ENCODE data around the gene ZNF219. TPM values are rescaled to one million over a fixed set of nuclear protein-coding genes. Genes with fewer than 3 reads are reported as not detected.

The ZNF219 gene
- total RNA-seq, 1 donor from 2014 or later: 23.9 TPM

DNA sequence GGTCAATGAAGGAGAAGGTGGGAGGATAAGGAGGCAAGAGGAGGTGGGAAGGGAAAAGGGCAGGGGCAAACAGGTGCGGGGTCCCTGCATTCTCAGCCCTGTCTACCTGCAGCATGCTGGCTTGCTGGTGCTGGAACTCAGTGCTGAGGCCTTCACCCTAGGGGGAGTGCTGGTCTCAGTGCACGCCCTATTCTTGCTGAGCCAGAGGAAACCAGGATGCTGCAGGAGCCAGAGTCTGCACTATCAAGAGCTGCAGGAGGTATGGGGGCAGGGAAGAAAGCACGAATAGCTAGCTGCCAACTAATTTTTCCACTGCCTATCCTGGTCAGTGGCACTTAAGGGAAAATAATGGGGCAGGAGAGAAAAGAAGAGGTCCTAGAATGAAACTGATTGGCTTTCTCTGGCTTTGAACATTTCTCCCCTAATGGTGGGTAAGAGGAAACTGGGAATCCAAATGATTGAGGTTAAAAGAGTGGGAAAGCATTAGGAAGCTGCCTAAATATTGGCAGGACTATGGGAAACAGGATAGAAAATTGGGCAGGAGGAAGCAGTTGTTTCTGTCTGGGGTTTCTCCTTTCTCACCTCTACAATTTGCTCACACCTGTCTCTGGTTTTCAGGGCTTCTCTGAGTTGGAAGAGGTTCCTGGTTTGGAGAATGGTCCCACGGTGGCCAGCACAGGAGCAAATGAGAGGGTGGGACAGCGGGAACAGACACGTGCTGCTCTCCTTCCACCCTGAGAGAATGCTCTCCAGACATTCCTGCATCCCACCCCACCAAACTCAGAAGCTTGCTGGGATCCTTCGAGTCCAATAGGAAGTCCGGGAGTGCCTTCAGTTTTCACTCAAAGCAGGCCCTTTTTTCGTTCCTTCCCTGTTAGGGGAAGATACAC, 4.3 kb upstream of the ZNF219 start:
- no peaks in the 10 kb centered on the region for H3K36me3 Mint-ChIP-seq (ENCODE audit: low read depth)
- H3K4me1 Mint-ChIP-seq (ENCODE audit: low read depth): peaks cover 62% of the 10 kb centered on the region
- H3K4me3 Mint-ChIP-seq (ENCODE audit: unreplicated experiment): peak overlapping the region; percentile 88
- H3K27ac Mint-ChIP-seq (ENCODE audit: unreplicated experiment): peak overlapping the region; percentile 94
- H3K27me3 Mint-ChIP-seq (ENCODE audit: low read depth): no peaks in the 10 kb centered on the region
- DNase-seq (ENCODE audit: low spot score): no peak
- H3K9me3 Mint-ChIP-seq (ENCODE audit: low read depth): no peaks in the 10 kb centered on the region
- TF ChIP-seq, protein P1, sequence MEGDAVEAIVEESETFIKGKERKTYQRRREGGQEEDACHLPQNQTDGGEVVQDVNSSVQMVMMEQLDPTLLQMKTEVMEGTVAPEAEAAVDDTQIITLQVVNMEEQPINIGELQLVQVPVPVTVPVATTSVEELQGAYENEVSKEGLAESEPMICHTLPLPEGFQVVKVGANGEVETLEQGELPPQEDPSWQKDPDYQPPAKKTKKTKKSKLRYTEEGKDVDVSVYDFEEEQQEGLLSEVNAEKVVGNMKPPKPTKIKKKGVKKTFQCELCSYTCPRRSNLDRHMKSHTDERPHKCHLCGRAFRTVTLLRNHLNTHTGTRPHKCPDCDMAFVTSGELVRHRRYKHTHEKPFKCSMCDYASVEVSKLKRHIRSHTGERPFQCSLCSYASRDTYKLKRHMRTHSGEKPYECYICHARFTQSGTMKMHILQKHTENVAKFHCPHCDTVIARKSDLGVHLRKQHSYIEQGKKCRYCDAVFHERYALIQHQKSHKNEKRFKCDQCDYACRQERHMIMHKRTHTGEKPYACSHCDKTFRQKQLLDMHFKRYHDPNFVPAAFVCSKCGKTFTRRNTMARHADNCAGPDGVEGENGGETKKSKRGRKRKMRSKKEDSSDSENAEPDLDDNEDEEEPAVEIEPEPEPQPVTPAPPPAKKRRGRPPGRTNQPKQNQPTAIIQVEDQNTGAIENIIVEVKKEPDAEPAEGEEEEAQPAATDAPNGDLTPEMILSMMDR (IDR thresholded peaks at IDR 0.05): no peak

DNA sequence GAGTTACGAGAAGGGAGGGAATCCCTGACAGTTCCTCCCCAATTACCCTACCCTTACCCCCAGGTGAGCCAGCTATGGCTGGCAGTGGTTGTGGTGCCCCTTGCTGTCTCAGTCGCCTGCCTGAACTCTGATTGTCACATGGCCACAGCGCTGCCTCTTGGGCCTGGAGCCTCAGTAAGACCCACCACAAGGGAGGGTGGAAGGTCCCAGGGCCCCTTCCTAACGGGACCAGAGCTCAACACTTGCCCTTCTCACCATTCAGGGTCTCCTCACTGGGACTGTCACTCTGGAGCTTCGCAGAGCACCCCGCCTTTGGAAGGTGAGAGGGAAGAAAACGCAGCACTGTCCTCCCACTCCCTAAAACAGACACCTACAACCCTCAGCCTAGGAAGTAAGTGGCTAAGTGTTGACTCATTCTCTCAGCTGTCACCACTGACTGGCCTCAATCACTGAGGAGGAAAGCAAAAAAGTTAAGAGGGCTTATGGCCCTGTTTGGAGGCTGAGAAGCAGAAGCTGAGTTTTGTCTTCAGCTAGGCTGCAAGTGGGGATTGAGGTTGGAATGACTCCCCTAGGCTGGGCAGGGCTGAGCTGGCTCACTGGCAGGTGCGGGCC, 3.5 kb upstream of the ZNF219 start:
- Mint-ChIP-seq H3K27ac (ENCODE audit: unreplicated experiment) (no peak overlapping the region), H3K4me3 (ENCODE audit: unreplicated experiment) (no peak overlapping the region), H3K36me3 (ENCODE audit: low read depth) (no peaks in the 10 kb centered on the region), H3K9me3 (ENCODE audit: low read depth) (no peaks in the 10 kb centered on the region), H3K27me3 (ENCODE audit: low read depth) (no peaks in the 10 kb centered on the region), H3K4me1 (ENCODE audit: low read depth) (peaks cover 58% of the 10 kb centered on the region)
- TF ChIP-seq, protein P1 (IDR thresholded peaks at IDR 0.05): no peak
- no peak for DNase-seq (ENCODE audit: low spot score)

DNA sequence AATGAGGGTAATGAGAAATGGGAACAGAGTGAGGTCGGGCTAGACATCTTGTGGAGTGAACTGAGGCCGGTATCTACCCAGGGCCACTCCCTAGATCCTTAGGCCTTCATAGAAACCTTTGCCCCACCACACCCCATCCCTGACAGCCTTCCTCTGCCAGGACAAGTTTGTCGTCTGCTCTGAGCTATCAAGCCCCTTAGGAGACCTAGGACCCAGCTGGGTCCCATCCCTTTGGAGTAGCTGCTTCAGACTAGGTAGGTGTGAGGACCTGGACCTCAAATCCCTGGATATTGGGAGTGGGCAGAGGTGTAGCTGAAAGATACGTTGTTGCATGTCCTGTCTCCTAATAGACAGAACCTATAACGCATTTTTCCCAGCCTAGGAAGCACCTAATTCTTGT, 2.5 kb upstream of the ZNF219 start, which contains the start of gene TMEM253:
TSS of gene TMEM253 (plus strand) at position 136 of the 400 bp plus-strand sequence. CDS start 278 bp downstream, outside the sequence.
- Mint-ChIP-seq H3K36me3 (ENCODE audit: low read depth) (no peaks in the 10 kb centered on the region), H3K4me1 (ENCODE audit: low read depth) (peaks cover 51% of the 10 kb centered on the region), H3K4me3 (ENCODE audit: unreplicated experiment) (no peak within 1 kb of the TSS), H3K9me3 (ENCODE audit: low read depth) (no peaks in the 10 kb centered on the region), H3K27ac (ENCODE audit: unreplicated experiment) (no peak within 1 kb of the TSS), H3K27me3 (ENCODE audit: low read depth) (no peaks in the 10 kb centered on the region)
- TF ChIP-seq, protein P1 (IDR thresholded peaks at IDR 0.05): no peak
- no peak for DNase-seq (ENCODE audit: low spot score)

DNA sequence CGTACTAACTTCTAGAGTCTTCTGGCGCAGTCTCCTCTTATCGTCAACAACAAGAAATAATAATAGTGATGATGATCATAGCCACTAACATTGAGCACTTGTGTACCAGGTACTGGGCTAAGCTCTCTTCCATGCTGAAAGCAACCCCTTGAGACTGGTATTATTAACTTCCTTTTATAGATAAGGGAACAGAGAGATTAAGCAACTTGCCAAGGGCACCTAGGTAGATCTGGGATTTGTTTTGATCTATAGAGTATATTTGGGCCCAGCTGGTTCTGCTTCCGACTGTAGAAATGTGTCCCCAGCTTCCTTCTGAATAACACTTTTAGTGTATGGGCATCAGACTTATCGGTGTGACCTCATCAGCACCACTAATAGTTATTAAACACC, 1.1 kb upstream of the ZNF219 start:
- H3K4me3 Mint-ChIP-seq (ENCODE audit: unreplicated experiment): peak overlapping the region; percentile 76
- no peak for DNase-seq (ENCODE audit: low spot score)
- H3K36me3 Mint-ChIP-seq (ENCODE audit: low read depth): no peaks in the 10 kb centered on the region
- no peaks in the 10 kb centered on the region for H3K9me3 Mint-ChIP-seq (ENCODE audit: low read depth)
- peaks cover 55% of the 10 kb centered on the region for H3K4me1 Mint-ChIP-seq (ENCODE audit: low read depth)
- no peaks in the 10 kb centered on the region for H3K27me3 Mint-ChIP-seq (ENCODE audit: low read depth)
- H3K27ac Mint-ChIP-seq (ENCODE audit: unreplicated experiment): peak overlapping the region; percentile 86
- TF ChIP-seq, protein P1 (IDR thresholded peaks at IDR 0.05): no peak

DNA sequence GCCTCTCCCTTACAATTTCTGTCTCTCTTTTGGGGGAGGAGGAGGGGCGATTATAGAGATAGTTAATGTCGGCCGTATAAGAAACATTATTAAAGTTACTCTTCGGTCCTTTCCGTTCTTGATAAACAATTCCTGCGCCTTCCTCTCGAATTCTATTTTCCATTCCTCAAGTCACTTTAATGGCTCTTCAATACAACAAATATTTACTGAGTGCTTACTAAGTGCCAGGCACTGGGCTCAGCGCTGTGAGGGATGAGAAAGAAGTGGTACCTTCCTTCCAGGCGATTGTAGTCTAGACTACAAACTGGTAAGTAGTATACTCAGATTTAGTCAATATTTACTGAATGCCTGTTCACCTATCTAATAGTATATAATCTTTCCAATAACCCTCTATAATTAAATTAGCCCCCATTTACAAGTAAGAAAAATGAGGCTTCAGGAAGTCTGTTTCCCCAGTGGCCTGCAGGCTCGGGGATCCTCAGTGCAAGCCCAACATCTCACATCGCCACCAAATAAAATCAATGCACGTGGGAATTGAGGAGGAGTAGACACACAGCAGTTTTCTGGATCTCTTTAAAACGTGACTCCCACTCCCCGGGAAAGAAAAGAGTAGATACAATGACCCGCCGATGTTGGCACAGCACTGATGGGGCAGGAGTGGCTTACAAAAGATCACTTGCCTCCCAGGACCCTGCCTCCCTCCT, 589 bp upstream of the ZNF219 start:
- Mint-ChIP-seq H3K4me1 (ENCODE audit: low read depth) (peaks cover 57% of the 10 kb centered on the region), H3K9me3 (ENCODE audit: low read depth) (no peaks in the 10 kb centered on the region), H3K27me3 (ENCODE audit: low read depth) (no peaks in the 10 kb centered on the region), H3K4me3 (ENCODE audit: unreplicated experiment) (peak overlapping the region; percentile 76), H3K36me3 (ENCODE audit: low read depth) (no peaks in the 10 kb centered on the region), H3K27ac (ENCODE audit: unreplicated experiment) (peak overlapping the region; percentile 86)
- no peak for DNase-seq (ENCODE audit: low spot score)
- TF ChIP-seq, protein P1 (IDR thresholded peaks at IDR 0.05): no peak
